GM12873 (cell line): ENCODE results near the gene PLEKHM1.

Experiments used
- TF ChIP-seq, protein P1 (sequence below): IDR thresholded peaks from 2 replicates; pipeline ENCODE4 v1.5.1; 2012; ENCODE audit warnings: low read depth, mild to moderate bottlenecking, moderate library complexity, low read length, control low read depth; ENCODE audit not compliant: insufficient read depth; ENCODE audit errors: missing control alignments

Gene PLEKHM1

DNA sequence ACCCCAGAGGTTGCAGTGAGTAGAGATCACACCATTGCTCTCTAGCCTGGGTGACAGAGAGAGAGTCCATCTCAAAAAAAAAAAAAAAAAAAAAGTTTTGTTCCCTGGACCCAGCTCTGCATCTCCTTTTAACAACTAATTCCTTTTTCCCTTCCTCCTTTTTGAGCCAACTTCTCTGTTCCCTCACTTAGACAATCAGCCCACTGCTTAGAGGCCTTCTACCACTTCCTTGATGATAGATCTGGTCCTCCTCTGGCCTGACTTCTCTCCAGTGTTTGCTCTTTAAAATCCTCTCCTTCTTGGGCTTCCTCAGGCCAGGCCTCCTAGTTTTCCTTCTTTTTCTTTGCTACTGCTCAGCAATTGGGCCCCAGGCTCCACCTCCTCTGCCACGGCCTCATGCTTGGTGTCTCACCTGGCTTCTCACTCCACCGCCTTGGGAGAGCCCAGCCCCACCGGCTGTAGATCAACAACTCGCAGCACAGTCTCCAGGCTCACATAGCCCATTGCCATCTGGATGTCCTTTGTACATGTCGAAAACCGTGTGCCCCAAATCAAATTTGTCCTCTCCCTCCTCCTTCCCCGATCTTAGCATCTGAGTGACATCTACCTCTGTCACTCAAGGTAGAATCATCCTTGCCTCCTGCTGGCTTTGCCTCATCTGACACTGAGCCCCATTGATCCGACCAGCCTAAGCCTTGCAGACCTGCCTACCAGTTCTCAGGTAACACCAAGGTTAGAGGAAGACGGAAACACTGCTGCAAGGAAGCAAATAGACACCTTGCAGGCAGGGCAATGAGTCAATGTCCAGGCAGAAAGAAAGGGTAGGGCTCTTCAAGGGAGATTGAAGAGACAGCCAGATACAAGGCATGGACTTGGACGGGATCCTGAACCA, 75.3 kb downstream of the PLEKHM1 start:
- TF ChIP-seq, protein P1, sequence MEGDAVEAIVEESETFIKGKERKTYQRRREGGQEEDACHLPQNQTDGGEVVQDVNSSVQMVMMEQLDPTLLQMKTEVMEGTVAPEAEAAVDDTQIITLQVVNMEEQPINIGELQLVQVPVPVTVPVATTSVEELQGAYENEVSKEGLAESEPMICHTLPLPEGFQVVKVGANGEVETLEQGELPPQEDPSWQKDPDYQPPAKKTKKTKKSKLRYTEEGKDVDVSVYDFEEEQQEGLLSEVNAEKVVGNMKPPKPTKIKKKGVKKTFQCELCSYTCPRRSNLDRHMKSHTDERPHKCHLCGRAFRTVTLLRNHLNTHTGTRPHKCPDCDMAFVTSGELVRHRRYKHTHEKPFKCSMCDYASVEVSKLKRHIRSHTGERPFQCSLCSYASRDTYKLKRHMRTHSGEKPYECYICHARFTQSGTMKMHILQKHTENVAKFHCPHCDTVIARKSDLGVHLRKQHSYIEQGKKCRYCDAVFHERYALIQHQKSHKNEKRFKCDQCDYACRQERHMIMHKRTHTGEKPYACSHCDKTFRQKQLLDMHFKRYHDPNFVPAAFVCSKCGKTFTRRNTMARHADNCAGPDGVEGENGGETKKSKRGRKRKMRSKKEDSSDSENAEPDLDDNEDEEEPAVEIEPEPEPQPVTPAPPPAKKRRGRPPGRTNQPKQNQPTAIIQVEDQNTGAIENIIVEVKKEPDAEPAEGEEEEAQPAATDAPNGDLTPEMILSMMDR: no peak

DNA sequence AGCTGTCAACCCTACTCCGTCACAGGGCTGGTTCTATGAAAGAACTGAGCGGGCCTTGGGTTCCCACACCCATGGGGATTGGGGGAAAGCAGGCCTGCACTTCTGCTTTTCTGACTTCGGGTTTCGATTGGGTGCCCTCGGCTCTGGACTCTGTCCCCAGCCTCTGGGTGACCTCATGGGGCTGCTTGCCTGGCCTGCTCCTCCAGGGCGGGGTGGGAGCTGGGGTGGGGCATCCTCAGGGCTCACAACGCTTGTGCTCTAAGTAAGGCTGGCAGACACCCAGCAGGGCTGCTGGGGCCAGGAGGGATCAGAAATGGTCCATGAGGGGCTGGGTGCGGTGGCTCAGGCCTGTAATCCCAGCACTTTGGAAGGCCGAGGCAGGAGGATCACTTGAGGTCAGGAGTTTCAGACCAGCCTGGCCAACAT, 77.0 kb downstream of the PLEKHM1 start:
- TF ChIP-seq, protein P1: no peak

DNA sequence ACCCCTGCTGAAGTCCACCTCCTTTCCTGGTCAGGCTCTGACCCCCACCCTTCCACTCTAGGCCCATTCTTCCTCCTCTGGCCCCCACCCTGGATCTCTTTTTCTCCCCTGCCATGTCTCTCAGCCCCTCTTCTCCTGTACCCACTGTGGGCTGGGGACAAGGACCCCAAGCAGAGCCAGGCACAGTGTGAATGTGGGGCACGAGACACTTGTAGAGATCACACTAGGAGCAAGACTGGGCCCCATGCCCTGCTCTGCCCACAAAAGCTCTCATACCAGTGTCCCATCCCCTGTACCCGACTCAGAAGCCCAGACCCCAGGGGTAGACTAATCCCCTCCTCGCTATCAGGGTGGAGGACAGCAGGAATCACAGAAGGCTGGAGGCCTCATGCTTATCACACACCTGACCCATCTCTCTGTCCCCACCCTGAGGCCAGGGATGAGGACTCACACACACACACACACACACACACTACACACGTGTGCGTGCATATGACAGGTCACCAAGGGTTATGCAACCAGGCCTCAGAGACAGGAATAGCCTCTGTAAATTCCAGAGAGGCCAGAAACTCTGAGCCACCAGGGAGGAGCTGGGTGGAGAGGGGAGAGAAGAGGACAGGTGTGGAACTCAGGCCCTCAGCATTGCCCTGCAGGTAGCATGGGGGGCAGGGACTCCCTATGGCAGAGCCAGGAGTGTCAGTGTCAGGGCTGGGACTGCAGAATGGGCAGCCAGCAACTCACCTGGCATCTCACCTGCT, 79.0 kb downstream of the PLEKHM1 start:
- TF ChIP-seq, protein P1: no peak

DNA sequence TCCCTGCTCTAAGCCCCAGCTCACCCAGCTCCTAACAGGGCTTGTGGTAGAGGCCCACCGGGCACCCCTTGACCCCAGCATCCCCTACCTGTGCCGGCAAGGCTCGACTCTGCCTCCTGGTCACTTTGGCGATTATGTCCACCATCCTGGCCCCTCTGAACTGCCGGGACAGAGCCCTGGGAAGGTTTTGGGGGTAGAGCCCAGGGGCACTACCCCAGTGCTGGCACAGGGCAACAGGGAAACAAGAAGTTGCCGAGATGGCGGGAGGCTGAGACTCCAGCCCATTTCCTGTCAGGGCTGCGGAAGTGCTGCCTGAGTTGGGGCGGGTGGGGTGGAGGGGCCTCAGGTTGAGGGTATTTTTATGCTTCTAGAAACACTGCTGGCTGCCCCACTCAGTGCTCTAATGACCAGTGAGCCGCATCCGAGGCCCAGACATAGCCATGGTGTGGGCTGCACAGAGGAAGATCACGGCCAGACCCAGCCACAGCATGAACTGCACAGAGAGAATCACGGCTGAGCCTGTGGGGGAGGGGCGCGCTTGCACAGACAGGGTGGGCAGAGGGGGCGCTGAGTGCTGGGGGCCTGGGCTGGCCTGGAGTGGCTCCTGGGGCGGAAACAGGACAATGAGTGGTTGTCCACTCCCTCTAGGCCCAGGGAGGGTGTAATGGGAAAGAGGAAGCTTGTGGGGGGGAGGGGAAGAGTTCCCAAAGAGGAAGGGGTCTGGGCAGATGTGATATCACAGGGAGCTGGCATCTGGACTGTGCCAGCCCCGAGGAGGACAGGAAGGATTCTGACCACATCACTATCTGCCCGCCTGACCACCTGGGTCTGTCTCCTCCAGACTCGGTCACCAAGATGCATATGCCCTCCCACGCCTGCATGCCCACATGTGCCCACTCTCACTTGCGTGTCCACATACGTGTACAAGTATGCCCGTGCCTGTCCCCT, 80.1 kb downstream of the PLEKHM1 start:
- TF ChIP-seq, protein P1: no peak

DNA sequence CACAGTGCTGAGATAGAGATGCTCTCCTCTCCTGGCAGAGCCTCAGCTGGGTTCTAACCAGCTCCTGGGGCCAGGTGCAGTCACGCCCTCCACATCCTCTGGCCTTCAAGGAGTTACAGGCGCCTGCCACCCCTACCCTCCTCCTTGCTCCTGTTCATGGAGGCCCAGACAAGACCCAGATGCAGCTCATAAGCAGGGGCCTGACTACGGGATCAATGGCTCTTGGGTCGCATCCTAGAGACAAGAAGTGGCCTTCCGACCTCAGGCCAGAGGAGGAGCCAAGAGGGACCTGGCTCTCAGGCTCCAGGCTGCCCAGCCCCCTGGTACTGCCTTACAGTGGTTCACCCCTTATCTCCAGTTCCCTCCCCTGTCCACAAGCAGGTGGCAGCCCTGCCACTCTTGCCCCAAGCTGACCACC, 80.9 kb downstream of the PLEKHM1 start:
- TF ChIP-seq, protein P1: no peak

DNA sequence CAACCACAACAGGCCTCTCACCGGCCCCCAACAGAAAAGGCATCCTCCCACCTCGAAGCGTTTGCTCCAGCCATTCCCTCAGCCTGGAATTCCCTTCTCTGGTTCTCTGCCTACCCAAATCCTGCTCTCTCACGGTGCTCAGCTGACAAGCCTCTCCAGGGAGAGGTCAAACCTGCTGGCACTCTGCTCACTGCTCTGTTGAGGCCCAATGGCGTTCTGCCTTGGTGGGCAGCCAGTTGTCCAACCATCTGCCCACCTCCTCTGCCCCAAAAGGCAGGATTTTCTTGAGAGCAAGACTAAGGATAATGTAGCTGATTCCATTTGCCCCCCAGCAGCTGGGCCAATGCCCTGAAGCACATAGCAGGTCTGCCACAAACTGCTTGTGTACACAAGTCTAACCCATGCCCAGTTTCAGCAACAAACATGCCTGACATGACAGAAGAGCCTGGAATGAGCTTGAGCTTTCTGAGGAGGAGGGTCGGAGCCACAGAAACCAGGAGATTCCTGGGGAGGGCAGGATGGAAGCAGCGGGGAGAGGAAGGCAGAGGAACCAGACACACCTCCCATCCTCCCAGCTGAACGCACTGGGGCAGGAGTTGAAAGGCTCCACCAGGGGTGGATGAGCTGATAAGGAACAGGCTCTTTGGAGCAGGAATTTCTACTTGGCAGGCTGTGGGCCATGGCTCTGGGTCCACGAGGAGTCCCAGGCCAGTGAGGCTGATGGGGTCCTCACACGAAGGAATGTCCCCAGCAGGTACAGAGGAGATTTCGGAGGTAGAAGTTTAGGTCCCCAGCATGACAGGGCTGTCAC, 81.7 kb downstream of the PLEKHM1 start:
- TF ChIP-seq, protein P1: no peak
